Neural crest cell (in vitro differentiated cells): ENCODE measurements around the gene PLCZ1. TPM values are rescaled to one million over a fixed set of nuclear protein-coding genes. Genes with fewer than 3 reads are reported as not detected.

Experiments
- DNase-seq: peaks from one replicate; pipeline ENCODE4 v3.0.0; 2021; ENCODE audit warnings: low read depth, mixed read lengths, low spot score
- H3K27ac Mint-ChIP-seq: one replicate; pipeline ENCODE4 v1.8.0; 2021; ENCODE audit warnings: mild to moderate bottlenecking, mixed read lengths; ENCODE audit not compliant: unreplicated experiment
- H3K27me3 Mint-ChIP-seq: 2 replicates; pipeline ENCODE4 v1.8.0; 2021; ENCODE audit warnings: low read depth, mild to moderate bottlenecking, mixed read lengths
- H3K36me3 Mint-ChIP-seq: 2 replicates; pipeline ENCODE4 v1.8.0; 2021; ENCODE audit warnings: low read depth, mild to moderate bottlenecking, mixed read lengths
- H3K4me1 Mint-ChIP-seq: 2 replicates; pipeline ENCODE4 v1.8.0; 2021; ENCODE audit warnings: mixed read lengths
- H3K4me3 Mint-ChIP-seq: one replicate; pipeline ENCODE4 v1.8.0; 2021; ENCODE audit warnings: mild to moderate bottlenecking, mixed read lengths
- H3K9me3 Mint-ChIP-seq: 2 replicates; pipeline ENCODE4 v1.8.0; 2021; ENCODE audit warnings: mixed read lengths
- CTCF ChIP-seq: fragments of 200-600 bp; sonication (generic); conservative IDR thresholded peaks from 2 replicates; pipeline ENCODE4 v1.5.0; 2021; ENCODE audit warnings: antibody characterized with exemption, mild to moderate bottlenecking
- total RNA-seq: library from RNA; stranded (reverse); gene quantifications from 2 replicates; pipeline ENCODE4 v1.2.1, GENCODE V29; 2021

PLCZ1 gene
- total RNA-seq, 1 donor from 2014 or later, result not detected

GRCh38 chr12:18676141-18676540 is 61.7 kb downstream of the PLCZ1 start:
- H3K9me3 Mint-ChIP-seq, result no peaks in the 10 kb centered on the region
- TF ChIP-seq CTCF, result no peak
- no peak overlapping the region for H3K27ac Mint-ChIP-seq
- H3K36me3 Mint-ChIP-seq, result no peaks in the 10 kb centered on the region
- H3K4me1 Mint-ChIP-seq, result no peaks in the 10 kb centered on the region
- no peaks in the 10 kb centered on the region for H3K27me3 Mint-ChIP-seq
- DNase-seq, result no peak
- H3K4me3 Mint-ChIP-seq, result no peak overlapping the region

- TF ChIP-seq CTCF, result no peak
- Mint-ChIP-seq H3K36me3 (no peaks in the 10 kb centered on the region), H3K27ac (no peak overlapping the region), H3K4me3 (no peak overlapping the region), H3K9me3 (peaks cover 5% of the 10 kb centered on the region), H3K27me3 (no peaks in the 10 kb centered on the region), H3K4me1 (no peaks in the 10 kb centered on the region)
- DNase-seq, result no peak
Observed at GRCh38 chr12:18658829-18659228, 79.0 kb downstream of the PLCZ1 start.

- H3K4me3 Mint-ChIP-seq, result no peak overlapping the region
- H3K4me1 Mint-ChIP-seq, result no peaks in the 10 kb centered on the region
- no peak for DNase-seq
- TF ChIP-seq CTCF, result no peak
- no peaks in the 10 kb centered on the region for H3K27me3 Mint-ChIP-seq
- H3K36me3 Mint-ChIP-seq, result no peaks in the 10 kb centered on the region
- H3K27ac Mint-ChIP-seq, result no peak overlapping the region
- peaks cover 5% of the 10 kb centered on the region for H3K9me3 Mint-ChIP-seq
Observed at GRCh38 chr12:18658179-18658578, 79.6 kb downstream of the PLCZ1 start.

- Mint-ChIP-seq H3K4me1 (no peaks in the 10 kb centered on the region), H3K9me3 (no peaks in the 10 kb centered on the region), H3K4me3 (no peak overlapping the region), H3K36me3 (no peaks in the 10 kb centered on the region), H3K27me3 (no peaks in the 10 kb centered on the region), H3K27ac (no peak overlapping the region)
- TF ChIP-seq CTCF, result no peak
- DNase-seq, result no peak
Observed at GRCh38 chr12:18655351-18655750, 82.5 kb downstream of the PLCZ1 start.

- H3K36me3 Mint-ChIP-seq, result no peaks in the 10 kb centered on the region
- no peak overlapping the region for H3K4me3 Mint-ChIP-seq
- H3K4me1 Mint-ChIP-seq, result no peaks in the 10 kb centered on the region
- H3K9me3 Mint-ChIP-seq, result no peaks in the 10 kb centered on the region
- H3K27me3 Mint-ChIP-seq, result no peaks in the 10 kb centered on the region
- TF ChIP-seq CTCF, result no peak
- H3K27ac Mint-ChIP-seq, result no peak overlapping the region
- no peak for DNase-seq
Observed at GRCh38 chr12:18653465-18653864, 84.3 kb downstream of the PLCZ1 start.

GRCh38 chr12:18652596-18652995 is 85.2 kb downstream of the PLCZ1 start:
- DNase-seq, result no peak
- TF ChIP-seq CTCF, result no peak
- no peaks in the 10 kb centered on the region for H3K36me3 Mint-ChIP-seq
- H3K4me3 Mint-ChIP-seq, result no peak overlapping the region
- H3K27ac Mint-ChIP-seq, result no peak overlapping the region
- H3K27me3 Mint-ChIP-seq, result no peaks in the 10 kb centered on the region
- no peaks in the 10 kb centered on the region for H3K9me3 Mint-ChIP-seq
- peaks cover 3% of the 10 kb centered on the region for H3K4me1 Mint-ChIP-seq
